ENCODE data around the gene IL9. TPM values are rescaled to one million over a fixed set of nuclear protein-coding genes. Genes with fewer than 3 reads are reported as not detected.
"Not testable (repeated sequence)": the region's sequence is repeated elsewhere in the genome, so short reads cannot be mapped to it uniquely, and the experiment has no call there.

Gene IL9
- total RNA-seq, 1 donor from 2014 or later: not detected

DNA sequence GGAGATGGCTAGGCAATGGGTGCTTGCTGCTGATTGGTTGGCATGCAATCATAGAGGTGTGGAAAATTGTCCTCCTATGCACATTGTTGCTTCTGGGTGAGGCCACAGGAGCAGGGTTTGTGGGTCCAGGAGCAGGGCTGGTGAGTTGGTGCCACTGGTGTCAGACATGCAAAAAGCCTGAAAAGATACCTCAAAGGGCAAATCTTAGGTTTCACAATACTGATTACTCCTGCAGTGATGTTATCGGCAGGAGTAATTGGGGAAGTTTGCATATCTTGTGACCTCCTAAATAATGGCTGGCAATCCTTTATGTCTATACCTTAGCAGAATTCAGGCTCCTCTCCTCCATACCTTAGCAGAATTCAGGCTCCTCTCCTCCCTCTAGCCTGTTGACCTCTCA lies 36.0 kb downstream of the IL9 start:
- peaks cover 5% of the 10 kb centered on the region for H3K27me3 Mint-ChIP-seq (ENCODE audit: insufficient read depth, low read depth)
- H3K27ac Mint-ChIP-seq: no peak overlapping the region
- H3K9me3 Mint-ChIP-seq: peaks cover 2% of the 10 kb centered on the region
- Histone ChIP-seq H3K4me2 (no peak overlapping the region), H3K79me2 (ENCODE audit: low read depth) (no peaks in the 10 kb centered on the region), H3K36me3 (no peaks in the 10 kb centered on the region), H2AFZ (replicated peaks) (no peak overlapping the region), H3F3A (ENCODE audit: low read depth) (no peaks in the 10 kb centered on the region), H3K27me3 (no peaks in the 10 kb centered on the region), H3K4me1 (no peaks in the 10 kb centered on the region), H3K4me3 (no peak overlapping the region), H4K20me1 (ENCODE audit: low read depth) (no peaks in the 10 kb centered on the region), H3K9ac (no peak overlapping the region), H3K9me3 (ENCODE audit: low read depth) (no peaks in the 10 kb centered on the region), H3K27ac (no peak overlapping the region)
- H3K4me1 Mint-ChIP-seq: no peaks in the 10 kb centered on the region
- no peak for DNase-seq (ENCODE audit: low spot score)
- no peaks in the 10 kb centered on the region for H3K36me3 Mint-ChIP-seq
- no peak for TF ChIP-seq EZH2 (IDR thresholded peaks at IDR 0.05)
- TF ChIP-seq EZH2phosphoT487 (IDR thresholded peaks at IDR 0.05): no peak
- TF ChIP-seq, protein P1, sequence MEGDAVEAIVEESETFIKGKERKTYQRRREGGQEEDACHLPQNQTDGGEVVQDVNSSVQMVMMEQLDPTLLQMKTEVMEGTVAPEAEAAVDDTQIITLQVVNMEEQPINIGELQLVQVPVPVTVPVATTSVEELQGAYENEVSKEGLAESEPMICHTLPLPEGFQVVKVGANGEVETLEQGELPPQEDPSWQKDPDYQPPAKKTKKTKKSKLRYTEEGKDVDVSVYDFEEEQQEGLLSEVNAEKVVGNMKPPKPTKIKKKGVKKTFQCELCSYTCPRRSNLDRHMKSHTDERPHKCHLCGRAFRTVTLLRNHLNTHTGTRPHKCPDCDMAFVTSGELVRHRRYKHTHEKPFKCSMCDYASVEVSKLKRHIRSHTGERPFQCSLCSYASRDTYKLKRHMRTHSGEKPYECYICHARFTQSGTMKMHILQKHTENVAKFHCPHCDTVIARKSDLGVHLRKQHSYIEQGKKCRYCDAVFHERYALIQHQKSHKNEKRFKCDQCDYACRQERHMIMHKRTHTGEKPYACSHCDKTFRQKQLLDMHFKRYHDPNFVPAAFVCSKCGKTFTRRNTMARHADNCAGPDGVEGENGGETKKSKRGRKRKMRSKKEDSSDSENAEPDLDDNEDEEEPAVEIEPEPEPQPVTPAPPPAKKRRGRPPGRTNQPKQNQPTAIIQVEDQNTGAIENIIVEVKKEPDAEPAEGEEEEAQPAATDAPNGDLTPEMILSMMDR (IDR thresholded peaks at IDR 0.05): no peak
- H3K4me3 Mint-ChIP-seq: no peak overlapping the region

DNA sequence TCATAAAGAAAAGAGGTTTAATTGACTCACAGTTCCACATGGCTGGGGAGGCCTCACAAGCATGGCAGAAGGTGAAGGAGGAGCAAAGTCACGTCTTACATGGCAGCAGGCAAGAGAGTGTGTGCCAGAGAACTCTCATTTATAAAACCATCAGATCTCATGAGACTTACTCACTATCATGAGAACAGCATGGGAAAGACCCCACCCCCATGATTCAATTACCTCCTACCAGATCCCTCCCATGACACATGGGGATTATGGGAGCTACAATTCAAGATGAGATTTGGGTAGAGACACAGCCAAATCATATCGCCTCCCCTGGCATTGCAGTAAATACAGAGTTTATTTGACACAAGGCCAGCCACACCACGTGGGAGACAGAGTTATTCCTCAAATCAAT lies 36.5 kb downstream of the IL9 start:
- not testable (repeated sequence) for H3K27ac ChIP-seq, H3K4me1 Mint-ChIP-seq, H3K9me3 Mint-ChIP-seq

DNA sequence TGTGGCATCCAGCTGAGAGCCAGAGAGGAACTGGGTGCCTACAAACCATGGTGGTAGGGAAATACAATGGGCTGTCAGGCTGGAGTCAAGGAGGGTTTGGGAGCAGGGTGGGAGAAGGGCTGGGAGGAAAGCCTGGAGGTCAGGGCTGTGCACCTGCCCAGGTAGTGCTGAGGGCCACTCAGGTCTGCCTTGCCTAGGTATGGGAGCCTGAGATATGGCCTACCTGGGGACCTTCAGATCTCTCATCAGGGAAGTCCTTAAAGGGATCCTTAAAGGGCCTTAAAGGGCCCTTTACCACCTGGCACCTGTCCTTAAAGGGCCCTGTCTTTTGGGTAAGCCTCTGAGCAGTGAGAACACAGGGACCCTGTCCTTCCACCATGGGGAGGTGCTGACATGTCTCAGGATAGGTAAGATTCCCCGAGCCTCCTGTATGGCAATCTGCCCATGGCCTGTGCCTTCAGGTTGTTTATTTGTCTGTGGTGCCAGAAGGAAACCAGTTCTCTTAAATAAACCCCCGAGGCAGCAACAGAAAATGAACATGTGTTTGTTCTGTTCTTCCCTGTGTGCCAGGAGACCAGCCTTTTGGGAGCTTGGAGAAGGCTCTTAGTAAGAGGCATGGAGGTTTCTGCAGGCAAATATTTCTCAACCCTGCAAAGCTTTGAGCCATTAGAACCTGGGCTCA lies 37.9 kb downstream of the IL9 start:
- H4K20me1 ChIP-seq (ENCODE audit: low read depth): no peaks in the 10 kb centered on the region
- no peak overlapping the region for H2AFZ ChIP-seq (replicated peaks)
- Mint-ChIP-seq H3K36me3 (no peaks in the 10 kb centered on the region), H3K4me3 (no peak overlapping the region), H3K4me1 (no peaks in the 10 kb centered on the region), H3K27me3 (ENCODE audit: insufficient read depth, low read depth) (peaks cover 4% of the 10 kb centered on the region), H3K27ac (no peak overlapping the region), H3K9me3 (peaks cover 7% of the 10 kb centered on the region)
- DNase-seq (ENCODE audit: low spot score): no peak
- H3K4me1 ChIP-seq: no peaks in the 10 kb centered on the region
- H3K4me3 ChIP-seq: no peak overlapping the region
- no peaks in the 10 kb centered on the region for H3K36me3 ChIP-seq
- no peak overlapping the region for H3K4me2 ChIP-seq
- no peaks in the 10 kb centered on the region for H3K27me3 ChIP-seq
- H3F3A ChIP-seq (ENCODE audit: low read depth): no peaks in the 10 kb centered on the region
- H3K9me3 ChIP-seq (ENCODE audit: low read depth): no peaks in the 10 kb centered on the region
- TF ChIP-seq EZH2 (IDR thresholded peaks at IDR 0.05) (no peak), EZH2phosphoT487 (IDR thresholded peaks at IDR 0.05) (no peak)
- TF ChIP-seq, protein P1 (IDR thresholded peaks at IDR 0.05): no peak
- no peak overlapping the region for H3K9ac ChIP-seq
- H3K27ac ChIP-seq: no peak overlapping the region
- no peaks in the 10 kb centered on the region for H3K79me2 ChIP-seq (ENCODE audit: low read depth)

More for the DNA sequence above, 36.5 kb downstream of the IL9 start:
- not testable (repeated sequence) for H3K36me3 Mint-ChIP-seq; H3K4me1 ChIP-seq; H3K9me3 ChIP-seq (ENCODE audit: low read depth); H3K4me2 ChIP-seq; H3F3A ChIP-seq (ENCODE audit: low read depth); DNase-seq (ENCODE audit: low spot score); H3K4me3 ChIP-seq; H2AFZ ChIP-seq (replicated peaks); H3K27me3 Mint-ChIP-seq (ENCODE audit: insufficient read depth, low read depth); H3K9ac ChIP-seq; H3K36me3 ChIP-seq; H3K27me3 ChIP-seq; H3K4me3 Mint-ChIP-seq; H3K79me2 ChIP-seq (ENCODE audit: low read depth); H4K20me1 ChIP-seq (ENCODE audit: low read depth)
- H3K27ac Mint-ChIP-seq: peak overlapping the region; percentile 26

All from neural progenitor cell (in vitro differentiated cells).